Activated CD4-positive, alpha-beta memory T cell treated with anti-CD3 and anti-CD28 coated beads, Interleukin-2, amount 10 ng/mL, durations not matched to agents 7 days and 5 days (primary cell): ENCODE results near the gene DCUN1D4. TPM values are rescaled to one million over a fixed set of nuclear protein-coding genes. Genes with fewer than 3 reads are reported as not detected.
A peak's percentile ranks its signal among the peaks of the same experiment; 100 is the strongest.

Experiments
- CTCF ChIA-PET: fragments of 350-600 bp; sonication (Branson Sonifier 250); formaldehyde crosslinking; loops from one replicate; lab custom pipeline; 2021; ENCODE audit warnings: antibody characterized with exemption, inconsistent platforms; lab: Charles Lee
- POLR2A ChIA-PET: fragments of 350-600 bp; sonication (Branson Sonifier 250); formaldehyde crosslinking; loops from one replicate; lab custom pipeline; 2021; ENCODE audit warnings: antibody characterized with exemption; lab: Charles Lee
- DNase-seq: peaks from one replicate; pipeline ENCODE4 v3.0.0-alpha.2; 2020
- H3K27ac Mint-ChIP-seq: one replicate; pipeline ENCODE4 v1.8.0; 2021; ENCODE audit warnings: mild to moderate bottlenecking, mixed read lengths
- H3K27me3 Mint-ChIP-seq: one replicate; pipeline ENCODE4 v1.8.0; 2021; ENCODE audit warnings: mixed read lengths
- H3K36me3 Mint-ChIP-seq: one replicate; pipeline ENCODE4 v1.8.0; 2021; ENCODE audit warnings: low read depth, mixed read lengths
- H3K4me1 Mint-ChIP-seq: one replicate; pipeline ENCODE4 v1.8.0; 2021; ENCODE audit warnings: mixed read lengths
- H3K4me3 Mint-ChIP-seq: one replicate; pipeline ENCODE4 v1.8.0; 2021; ENCODE audit warnings: mild to moderate bottlenecking, mixed read lengths
- H3K9me3 Mint-ChIP-seq: one replicate; pipeline ENCODE4 v1.8.0; 2021; ENCODE audit warnings: mixed read lengths
- total RNA-seq, 2 experiments: library from RNA; stranded (reverse); gene quantifications; one replicate each; pipeline ENCODE4 v1.2.3, GENCODE V29; 2021

Gene DCUN1D4
- total RNA-seq, result 10 to 100 TPM; 28.9 TPM

DNA sequence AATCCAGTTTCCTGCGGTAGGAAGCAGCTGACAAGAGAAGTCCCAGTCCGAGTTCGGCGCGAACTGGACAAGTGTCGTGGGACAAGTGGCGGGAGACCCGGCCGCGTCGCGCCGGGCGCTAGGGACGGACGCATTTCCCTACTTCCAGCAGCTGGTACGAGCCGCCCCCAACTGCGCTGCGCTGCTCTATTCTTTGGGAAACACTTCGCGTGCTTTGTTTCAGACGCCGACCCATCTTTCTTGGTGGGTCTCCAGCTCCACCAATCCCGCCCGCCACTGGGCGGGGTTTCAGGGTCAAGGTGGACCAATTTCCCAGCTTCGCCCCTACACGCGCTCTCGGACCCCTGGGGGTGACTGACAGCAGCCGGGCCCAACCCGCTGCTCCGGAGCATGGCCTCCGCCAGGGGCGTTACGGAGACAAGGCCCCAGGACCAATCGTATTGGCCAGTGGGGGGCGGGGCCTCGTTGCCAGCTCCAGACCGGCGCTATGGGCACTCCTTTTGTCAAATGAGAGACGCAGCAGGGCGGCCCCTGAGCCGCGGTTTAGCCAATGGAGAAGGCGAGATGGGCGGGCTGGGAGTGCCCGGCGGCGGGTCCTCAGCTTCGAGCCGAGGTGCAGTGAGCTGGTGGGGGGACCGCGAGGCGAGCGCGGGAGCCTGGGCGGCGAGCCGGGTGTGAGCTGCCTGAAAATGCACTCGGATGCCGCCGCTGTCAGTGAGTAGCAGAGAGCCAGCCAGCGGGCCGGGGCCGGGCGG, at the start of gene DCUN1D4:
TSS of gene DCUN1D4 (plus strand) at position 600 of the 755 bp plus-strand sequence. CDS start at position 690, 90 bp downstream.
- Mint-ChIP-seq H3K4me1 (peaks cover 19% of the 10 kb centered on the region), H3K27ac (peak within 1 kb of the TSS; percentile 92), H3K9me3 (no peaks in the 10 kb centered on the region), H3K27me3 (no peaks in the 10 kb centered on the region), H3K36me3 (peaks cover 7% of the 10 kb centered on the region), H3K4me3 (peak within 1 kb of the TSS; percentile 95)
- ChIA-PET CTCF (interaction anchor here (0.6 to 1.2 kb wide), 7 partner anchors 11 to 196 kb away, joined by 3 to 7 read pairs (median 3); no protein-coding TSS in a partner anchor), POLR2A (interaction anchor here (0.8 to 2.1 kb wide), 4 partner anchors 36 to 880 kb away, joined by 3 to 16 read pairs (median 6); partner anchors contain the start of gene SGCB)
- DNase-seq, result peak; percentile 98

DNA sequence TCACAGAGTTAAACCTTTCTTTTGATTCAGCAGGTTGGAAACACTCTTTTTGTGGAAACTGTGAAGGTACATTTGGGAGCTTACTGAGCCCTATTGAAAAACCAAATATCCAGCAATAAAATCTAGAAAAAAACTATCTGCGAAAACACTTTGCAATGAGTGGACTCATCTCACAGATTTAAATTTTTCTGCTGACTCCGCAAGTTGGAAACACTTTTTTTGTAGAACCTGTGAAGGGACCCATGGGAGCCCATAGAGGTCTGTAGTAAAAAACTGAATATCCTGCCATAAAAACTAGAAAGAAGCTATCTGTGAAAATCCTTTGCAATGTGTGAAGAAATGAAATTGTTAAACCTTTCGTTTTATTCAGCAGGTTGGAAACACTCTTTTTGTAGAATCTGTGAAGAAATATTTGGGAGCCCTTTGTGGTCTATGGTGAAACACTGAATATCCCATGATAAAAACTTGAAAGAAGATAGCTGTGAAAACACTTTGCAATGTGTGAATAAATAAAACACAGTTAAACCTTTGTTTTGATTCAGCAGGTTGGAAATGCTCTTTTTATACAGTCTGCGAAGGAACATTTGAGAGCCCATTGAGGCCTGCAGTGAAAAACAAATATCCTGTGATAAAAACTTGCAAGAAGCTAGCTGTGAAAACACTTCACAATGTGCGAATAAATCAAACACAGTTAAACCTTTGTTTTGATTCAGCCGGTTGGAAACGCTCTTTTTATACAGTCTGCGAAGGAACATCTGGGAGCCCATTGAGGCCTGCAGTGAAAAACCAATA, 22.3 kb upstream of the DCUN1D4 start:
- ChIA-PET CTCF (no interaction called here), POLR2A (no interaction called here)
- Mint-ChIP-seq H3K9me3 (peaks cover 14% of the 10 kb centered on the region), H3K4me3 (no peak overlapping the region), H3K36me3 (no peaks in the 10 kb centered on the region), H3K4me1 (no peaks in the 10 kb centered on the region), H3K27ac (no peak overlapping the region), H3K27me3 (no peaks in the 10 kb centered on the region)
- DNase-seq, result no peak

DNA sequence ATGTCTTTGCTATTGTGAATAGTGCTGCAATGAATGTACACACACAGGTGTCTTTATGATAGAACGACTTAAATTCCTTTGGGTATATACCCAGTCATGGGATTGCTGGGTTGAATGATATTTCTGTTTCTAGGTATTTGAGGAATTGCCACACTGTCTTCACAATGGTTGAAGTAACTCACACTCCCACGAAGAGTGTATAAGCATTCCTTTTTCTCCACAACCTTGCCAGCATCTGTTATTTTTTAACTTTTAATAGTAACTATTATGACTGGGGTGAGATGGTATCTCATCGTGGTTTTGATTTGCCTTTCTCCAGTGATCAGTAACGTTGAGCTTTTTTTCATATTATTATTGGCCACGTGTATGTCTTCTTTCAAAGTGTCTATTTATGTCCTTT, 17.6 kb upstream of the DCUN1D4 start:
- H3K4me3 Mint-ChIP-seq, result no peak overlapping the region
- ChIA-PET POLR2A (no interaction called here), CTCF (no interaction called here)
- peaks cover 6% of the 10 kb centered on the region for H3K9me3 Mint-ChIP-seq
- no peak for DNase-seq
- H3K36me3 Mint-ChIP-seq, result no peaks in the 10 kb centered on the region
- H3K27ac Mint-ChIP-seq, result no peak overlapping the region
- no peaks in the 10 kb centered on the region for H3K4me1 Mint-ChIP-seq
- H3K27me3 Mint-ChIP-seq, result peaks cover 13% of the 10 kb centered on the region

DNA sequence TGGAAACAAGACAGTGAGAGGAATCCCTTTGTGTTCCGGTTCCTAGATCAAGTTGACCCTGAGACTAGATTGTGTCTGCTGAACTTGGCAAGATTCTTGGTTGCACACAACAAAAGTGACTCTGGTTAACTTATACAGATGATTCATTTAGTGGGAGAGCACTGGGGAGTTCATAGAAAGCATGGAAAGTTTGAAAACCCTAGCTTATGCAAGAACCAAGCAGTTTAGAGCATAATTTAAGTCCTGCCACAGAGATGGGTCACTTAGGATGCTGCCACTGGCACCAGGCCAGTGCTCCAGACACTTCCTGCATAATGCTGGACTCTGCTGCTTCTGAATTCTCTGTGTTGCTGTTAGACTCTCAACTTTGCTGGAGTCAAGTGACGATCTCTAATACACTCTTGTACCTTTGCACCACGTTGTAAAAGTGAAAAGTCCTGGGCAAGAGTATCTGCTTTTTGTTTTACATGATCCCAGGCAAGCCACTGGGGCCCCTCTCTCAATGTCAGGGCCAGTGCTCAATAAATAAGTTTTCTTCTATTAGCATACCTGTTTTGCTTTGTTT, 12.7 kb upstream of the DCUN1D4 start:
- POLR2A ChIA-PET, result no interaction called here
- no peak for DNase-seq
- H3K36me3 Mint-ChIP-seq, result no peaks in the 10 kb centered on the region
- H3K4me1 Mint-ChIP-seq, result no peaks in the 10 kb centered on the region
- peaks cover 13% of the 10 kb centered on the region for H3K27me3 Mint-ChIP-seq
- H3K27ac Mint-ChIP-seq, result no peak overlapping the region
- H3K9me3 Mint-ChIP-seq, result no peaks in the 10 kb centered on the region
- H3K4me3 Mint-ChIP-seq, result no peak overlapping the region
- CTCF ChIA-PET, result interaction anchor here (1.1 kb wide), 1 partner anchor 196 kb away, joined by 3 read pairs; no protein-coding TSS in a partner anchor

DNA sequence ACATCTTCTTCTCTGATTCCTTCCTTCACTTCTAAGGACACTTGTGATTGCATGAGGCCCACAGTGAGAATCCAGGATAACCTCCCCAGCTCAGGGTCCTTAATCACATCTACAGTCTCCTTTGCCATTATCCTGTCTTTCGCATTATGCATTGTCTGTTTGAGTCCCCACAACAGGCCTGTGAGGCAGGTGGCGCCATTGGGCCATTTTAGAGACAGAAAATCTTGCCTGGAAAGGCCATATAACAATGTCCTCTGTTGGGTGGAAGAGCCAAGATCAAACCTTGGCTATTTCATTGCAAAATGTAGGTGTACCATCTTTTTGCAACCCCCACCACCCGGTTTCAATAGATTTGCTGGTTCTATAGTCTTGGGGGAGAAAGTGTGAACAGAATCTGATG, 11.8 kb upstream of the DCUN1D4 start:
- CTCF ChIA-PET, result interaction anchor here (0.8 to 1.1 kb wide), 2 partner anchors 12 to 195 kb away, joined by 3 read pairs; partner anchors contain the start of gene DCUN1D4
- no peaks in the 10 kb centered on the region for H3K36me3 Mint-ChIP-seq
- peak; percentile 60 for DNase-seq
- H3K4me3 Mint-ChIP-seq, result no peak overlapping the region
- no peak overlapping the region for H3K27ac Mint-ChIP-seq
- POLR2A ChIA-PET, result no interaction called here
- H3K4me1 Mint-ChIP-seq, result no peaks in the 10 kb centered on the region
- H3K9me3 Mint-ChIP-seq, result no peaks in the 10 kb centered on the region
- H3K27me3 Mint-ChIP-seq, result peaks cover 13% of the 10 kb centered on the region

DNA sequence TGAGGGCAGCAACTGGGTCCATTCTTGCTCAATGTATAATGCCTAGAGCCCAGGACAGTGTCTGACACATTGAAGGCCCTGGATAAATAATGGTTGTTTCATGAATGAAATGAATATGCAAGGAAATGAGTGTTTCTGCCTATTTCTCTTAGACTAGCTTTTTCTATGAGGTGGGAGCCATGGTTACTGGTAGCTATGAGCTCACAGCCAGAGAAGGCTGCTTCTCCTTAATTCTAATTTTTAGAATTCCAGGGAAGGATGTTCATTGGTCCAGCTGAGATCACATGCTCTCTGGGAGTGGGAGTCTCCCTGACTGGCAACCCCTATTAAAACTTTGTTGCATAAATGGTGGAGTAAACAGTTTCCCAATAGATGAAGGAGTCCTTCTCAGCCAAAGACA, 9.7 kb upstream of the DCUN1D4 start:
- Mint-ChIP-seq H3K36me3 (no peaks in the 10 kb centered on the region), H3K27me3 (peaks cover 3% of the 10 kb centered on the region), H3K4me3 (no peak overlapping the region), H3K4me1 (no peaks in the 10 kb centered on the region), H3K27ac (no peak overlapping the region), H3K9me3 (no peaks in the 10 kb centered on the region)
- DNase-seq, result no peak
- ChIA-PET POLR2A (no interaction called here), CTCF (interaction anchor here (1.5 kb wide), 1 partner anchor 203 kb away, joined by 4 read pairs; no protein-coding TSS in a partner anchor)

GRCh38 chr4:51835079-51835478, 7.9 kb upstream of the DCUN1D4 start:
- Mint-ChIP-seq H3K27ac (no peak overlapping the region), H3K9me3 (no peaks in the 10 kb centered on the region), H3K4me3 (no peak overlapping the region), H3K4me1 (no peaks in the 10 kb centered on the region), H3K36me3 (no peaks in the 10 kb centered on the region), H3K27me3 (peaks cover 1% of the 10 kb centered on the region)
- CTCF ChIA-PET, result interaction anchor here (0.6 kb wide), 1 partner anchor 16 kb away, joined by 6 read pairs; no protein-coding TSS in a partner anchor
- POLR2A ChIA-PET, result no interaction called here
- DNase-seq, result no peak

DNA sequence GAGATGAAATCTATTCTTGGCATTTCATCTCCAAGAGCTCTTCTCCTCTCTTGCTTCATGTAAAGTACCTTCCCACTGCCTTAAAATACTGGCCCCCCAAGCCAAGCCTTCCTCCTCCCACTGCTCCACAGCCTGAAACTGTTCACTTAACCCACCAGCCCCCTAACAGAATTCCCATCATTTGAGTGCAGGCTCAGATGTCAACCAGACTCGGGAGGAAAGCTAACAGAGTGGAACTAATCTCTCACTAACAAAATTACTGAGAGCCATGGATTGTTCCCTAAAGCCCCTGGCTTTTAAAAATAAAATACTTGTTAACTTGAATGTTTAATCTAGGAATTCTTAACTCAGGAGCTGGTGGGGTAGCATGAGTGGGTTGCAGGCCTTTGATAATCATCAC, 7.1 kb upstream of the DCUN1D4 start:
- H3K9me3 Mint-ChIP-seq, result no peaks in the 10 kb centered on the region
- H3K27me3 Mint-ChIP-seq, result peaks cover 1% of the 10 kb centered on the region
- H3K27ac Mint-ChIP-seq, result no peak overlapping the region
- no peak overlapping the region for H3K4me3 Mint-ChIP-seq
- H3K36me3 Mint-ChIP-seq, result no peaks in the 10 kb centered on the region
- ChIA-PET CTCF (interaction anchor here (0.6 kb wide), 1 partner anchor 15 kb away, joined by 6 read pairs; no protein-coding TSS in a partner anchor), POLR2A (no interaction called here)
- H3K4me1 Mint-ChIP-seq, result no peaks in the 10 kb centered on the region
- no peak for DNase-seq

DNA sequence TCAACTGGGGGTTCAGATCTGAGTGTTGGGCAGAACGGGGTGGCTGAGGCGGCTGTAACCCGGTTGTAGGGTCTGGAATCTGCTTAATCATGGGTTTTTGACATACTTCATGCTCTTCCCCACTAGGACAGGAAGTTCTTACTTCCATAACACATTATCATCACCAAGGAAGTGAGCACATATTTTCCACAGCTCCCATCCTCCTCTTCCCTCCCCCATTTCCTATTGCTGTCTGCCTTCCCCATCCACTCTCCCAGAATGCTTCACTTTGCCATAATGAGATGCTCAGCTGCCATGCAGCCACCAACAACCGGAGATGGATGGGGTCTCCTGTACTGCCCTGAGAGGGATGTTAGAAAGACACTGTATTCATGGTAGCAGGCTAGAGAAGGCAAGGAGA, 6.4 kb upstream of the DCUN1D4 start:
- Mint-ChIP-seq H3K36me3 (no peaks in the 10 kb centered on the region), H3K27ac (no peak overlapping the region), H3K4me3 (no peak overlapping the region), H3K27me3 (peaks cover 1% of the 10 kb centered on the region), H3K4me1 (no peaks in the 10 kb centered on the region), H3K9me3 (no peaks in the 10 kb centered on the region)
- ChIA-PET CTCF (no interaction called here), POLR2A (no interaction called here)
- DNase-seq, result no peak

DNA sequence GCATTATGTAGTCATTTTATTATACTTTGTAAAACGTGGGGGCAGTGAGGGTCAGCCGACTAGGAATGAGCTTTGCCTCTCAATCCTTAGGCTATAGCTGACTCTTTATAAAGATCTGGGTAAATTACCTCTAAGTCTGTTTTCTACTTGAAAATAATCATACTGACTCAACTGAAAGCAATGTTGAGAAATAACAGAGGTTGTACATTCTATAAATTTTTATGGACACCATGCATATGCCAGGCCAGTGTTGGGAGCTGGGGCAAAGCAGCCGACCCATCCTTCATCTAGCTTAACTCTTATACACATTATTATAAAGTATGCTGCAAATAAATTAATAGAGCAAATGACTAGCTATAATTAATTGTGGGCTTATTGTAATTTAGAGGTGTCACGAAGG, 2.2 kb upstream of the DCUN1D4 start:
- Mint-ChIP-seq H3K4me1 (peaks cover 16% of the 10 kb centered on the region), H3K27ac (no peak overlapping the region), H3K27me3 (peaks cover 1% of the 10 kb centered on the region), H3K4me3 (no peak overlapping the region), H3K36me3 (peaks cover 6% of the 10 kb centered on the region), H3K9me3 (no peaks in the 10 kb centered on the region)
- CTCF ChIA-PET, result no interaction called here
- no peak for DNase-seq
- POLR2A ChIA-PET, result interaction anchor here (0.7 to 0.9 kb wide), 2 partner anchors 178 to 198 kb away, joined by 3 read pairs; partner anchors contain the start of gene SGCB

DNA sequence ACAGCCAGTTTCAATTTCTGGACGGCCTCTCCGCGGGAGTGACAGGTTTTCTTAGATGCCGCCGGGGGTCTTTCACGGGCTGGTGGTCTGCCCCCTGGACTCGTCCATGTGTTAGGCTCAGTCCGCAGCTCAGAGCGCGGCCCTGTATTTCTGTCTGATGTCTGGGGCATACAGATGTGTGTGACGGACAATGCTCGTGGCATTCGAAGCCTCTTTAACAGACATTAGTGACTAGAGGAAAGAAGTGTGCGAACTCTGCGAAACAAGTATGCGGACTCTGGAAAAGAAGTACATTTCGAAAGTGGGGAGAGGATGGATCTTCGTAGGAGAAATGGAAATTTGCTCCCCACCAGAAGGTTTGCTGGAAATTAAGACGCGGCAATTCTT, 793 bp upstream of the DCUN1D4 start:
- Mint-ChIP-seq H3K36me3 (peaks cover 6% of the 10 kb centered on the region), H3K9me3 (no peaks in the 10 kb centered on the region), H3K27ac (peak overlapping the region; percentile 92), H3K4me3 (peak overlapping the region; percentile 95), H3K27me3 (no peaks in the 10 kb centered on the region), H3K4me1 (peaks cover 18% of the 10 kb centered on the region)
- CTCF ChIA-PET, result interaction anchor here (0.6 to 1.2 kb wide), 6 partner anchors 10 to 197 kb away, joined by 3 to 5 read pairs (median 3); no protein-coding TSS in a partner anchor
- peak; percentile 18 for DNase-seq
- POLR2A ChIA-PET, result interaction anchor here (0.8 to 2.1 kb wide), 4 partner anchors 36 to 880 kb away, joined by 3 to 16 read pairs (median 6); partner anchors contain the start of gene SGCB

DNA sequence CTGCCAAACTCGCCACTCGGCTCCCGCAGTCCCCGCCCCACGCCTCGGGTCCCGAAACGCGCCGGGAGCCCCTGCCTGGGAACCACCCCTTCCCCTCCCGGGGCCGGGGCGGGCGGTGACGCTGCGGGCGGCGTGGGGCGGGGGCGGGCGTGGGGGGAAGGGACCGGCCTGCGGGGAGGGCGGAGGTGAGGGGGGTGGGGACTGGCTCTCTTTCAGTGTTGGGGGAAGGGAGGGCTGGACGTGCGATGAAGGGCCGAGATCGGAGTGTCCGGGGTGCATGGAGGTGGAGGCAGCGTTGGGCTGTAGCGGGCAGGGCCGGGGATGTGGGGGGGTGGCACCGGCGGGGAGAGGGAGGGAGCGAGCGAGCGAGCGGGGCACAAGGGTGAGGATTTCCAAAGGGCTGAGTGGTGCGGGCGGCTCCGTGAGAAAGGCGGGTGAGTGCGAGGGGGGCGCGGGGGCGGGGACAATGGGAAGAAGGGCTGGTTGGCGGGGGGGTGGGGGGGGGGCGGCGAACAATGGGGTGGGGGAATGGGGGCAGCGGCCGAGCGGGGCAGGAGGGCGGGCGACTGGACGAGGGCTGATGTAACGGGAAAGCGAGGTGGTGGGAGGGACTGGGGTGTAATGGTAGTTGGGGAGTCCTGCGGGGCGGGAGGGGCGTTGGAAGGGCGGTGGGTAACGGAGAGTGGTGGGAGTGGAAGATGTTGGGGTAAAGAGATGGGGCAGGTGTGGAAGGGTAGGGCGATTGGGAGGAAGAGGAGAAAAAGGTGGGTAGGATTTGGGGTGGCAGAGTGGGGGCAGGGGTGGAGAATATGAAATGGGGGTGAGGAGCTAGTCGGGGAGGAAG, 578 bp downstream of the DCUN1D4 start:
- ChIA-PET CTCF (interaction anchor here (0.6 to 1.2 kb wide), 5 partner anchors 12 to 748 kb away, joined by 3 to 7 read pairs (median 3); no protein-coding TSS in a partner anchor), POLR2A (interaction anchor here (0.8 to 2.1 kb wide), 3 partner anchors 194 to 870 kb away, joined by 3 to 16 read pairs (median 5); partner anchors contain the start of gene SGCB)
- peak overlapping the region; percentile 84 for H3K27ac Mint-ChIP-seq
- no peaks in the 10 kb centered on the region for H3K27me3 Mint-ChIP-seq
- peaks cover 20% of the 10 kb centered on the region for H3K4me1 Mint-ChIP-seq
- peak overlapping the region; percentile 95 for H3K4me3 Mint-ChIP-seq
- no peaks in the 10 kb centered on the region for H3K9me3 Mint-ChIP-seq
- DNase-seq, result peak; percentile 62
- peaks cover 13% of the 10 kb centered on the region for H3K36me3 Mint-ChIP-seq
